Upper lobe of left lung (tissue), 4 donors: ENCODE measurements around the gene IER3.

Experiments used
- CTCF ChIP-seq, 6 experiments: fragments of 450-650 bp in 4 of 6; fragments of 200-600 bp in 2 of 6; sonication (generic) in 2 of 6; IDR thresholded peaks; one replicate each; pipeline ENCODE4 v1.5.1; 2016 to 2019; ENCODE audit warnings: antibody characterized with exemption in 6 of 6
- EP300 ChIP-seq, 4 donors: sonication (generic); formaldehyde crosslinking; IDR thresholded peaks; one replicate each; pipeline ENCODE4 v1.5.1; 2017; ENCODE audit warnings: antibody characterized with exemption in 4 of 4, control low read depth in 2 of 4

- no peak for TF ChIP-seq CTCF (IDR thresholded peaks at IDR 0.05)
- no peak for TF ChIP-seq EP300 (IDR thresholded peaks at IDR 0.05)
Observed at GRCh38 chr6:30705620-30706019, 38.7 kb downstream of the IER3 start.
